NCI-H2171 (cell line): ENCODE results near the gene TMEM132C.

Source experiments
- DNase-seq: peaks from one replicate; lab custom pipeline; 2025; lab: John Stamatoyannopoulos, UW

The TMEM132C gene

DNA sequence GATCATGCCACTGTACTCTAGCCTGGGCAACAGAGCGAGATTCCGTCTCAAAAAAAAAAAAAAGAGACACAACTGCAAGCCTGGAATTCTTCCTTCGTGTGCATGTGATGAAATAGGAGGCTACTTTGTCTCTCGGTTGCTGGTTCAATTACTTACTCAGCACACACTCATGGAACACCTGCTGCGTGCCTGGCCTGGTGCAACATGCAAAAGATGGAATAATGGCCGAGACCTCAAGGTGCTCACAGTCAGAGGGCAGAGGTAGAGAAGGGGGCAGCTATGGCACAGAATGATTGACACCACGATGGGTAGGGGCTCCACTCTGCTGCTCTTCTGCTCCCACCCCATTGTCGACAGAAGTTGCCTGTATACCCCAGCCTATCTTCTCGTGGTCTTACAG lies 444.5 kb downstream of the TMEM132C start:
- no peak for DNase-seq

DNA sequence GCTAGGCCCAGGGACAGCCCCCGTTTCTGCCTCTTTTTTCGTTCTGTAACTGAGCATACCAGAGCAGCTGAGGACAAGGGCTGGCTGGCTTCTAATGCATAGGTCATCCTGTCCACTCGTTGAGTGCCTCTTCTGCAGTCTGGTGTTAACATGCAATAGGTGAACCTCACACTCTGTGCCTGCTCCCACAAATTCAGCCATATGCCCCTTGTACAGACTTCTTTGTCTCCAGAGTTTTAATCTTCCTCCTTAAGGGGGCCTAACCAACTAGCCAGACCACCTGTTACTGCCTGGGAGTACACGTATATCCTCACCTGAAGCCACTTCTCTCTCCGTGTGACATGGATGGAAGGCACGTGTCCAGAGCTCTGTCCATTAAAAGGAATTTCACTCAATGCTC lies 445.7 kb downstream of the TMEM132C start:
- DNase-seq = no peak

DNA sequence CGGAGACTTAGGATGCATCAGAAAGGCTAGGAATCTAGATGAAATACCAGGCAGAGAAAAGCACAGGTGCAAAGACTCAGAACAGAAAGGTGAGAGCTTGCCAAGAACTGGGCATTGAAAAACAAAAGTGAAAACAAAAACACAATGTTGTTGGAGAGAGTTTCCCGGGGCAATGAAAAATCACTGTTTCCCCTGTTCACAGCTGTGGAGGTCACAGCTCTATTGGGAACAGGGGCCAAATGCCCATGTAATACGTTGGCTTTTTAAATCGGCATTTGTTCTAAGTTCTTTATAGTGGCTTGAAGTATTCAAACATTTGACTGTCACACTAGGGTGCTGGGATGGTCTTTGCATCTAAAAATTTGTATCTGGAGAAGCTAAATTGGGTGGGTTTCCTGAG lies 448.5 kb downstream of the TMEM132C start:
- no peak for DNase-seq

DNA sequence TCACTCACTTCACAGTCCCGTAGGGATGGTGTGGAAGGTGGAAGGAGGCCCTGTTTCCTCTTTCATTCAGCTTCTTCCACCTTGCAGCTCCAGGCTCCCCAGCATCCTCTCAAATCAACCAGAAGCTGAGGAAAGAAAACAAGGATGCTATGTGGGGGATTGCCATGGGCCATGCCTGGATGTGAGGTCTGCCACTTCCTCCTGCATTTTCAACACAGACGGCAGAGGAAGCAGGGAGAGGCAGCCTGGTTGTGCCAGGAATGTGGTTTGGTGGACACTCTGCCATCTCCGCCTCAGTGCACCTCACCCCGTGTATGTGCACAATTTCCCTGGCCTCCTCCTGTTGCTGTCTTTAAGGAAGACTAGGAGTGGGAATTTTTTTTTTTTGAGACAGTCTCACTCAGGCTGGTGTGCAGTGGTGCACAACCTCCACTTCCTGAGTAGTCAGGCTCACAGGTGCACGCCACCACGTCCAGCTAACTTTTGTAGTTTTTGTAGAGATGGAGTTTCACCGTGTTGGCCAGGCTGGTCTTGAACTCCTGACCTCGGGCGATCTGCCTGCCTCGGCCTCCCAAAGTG lies 457.6 kb downstream of the TMEM132C start:
- no peak for DNase-seq

DNA sequence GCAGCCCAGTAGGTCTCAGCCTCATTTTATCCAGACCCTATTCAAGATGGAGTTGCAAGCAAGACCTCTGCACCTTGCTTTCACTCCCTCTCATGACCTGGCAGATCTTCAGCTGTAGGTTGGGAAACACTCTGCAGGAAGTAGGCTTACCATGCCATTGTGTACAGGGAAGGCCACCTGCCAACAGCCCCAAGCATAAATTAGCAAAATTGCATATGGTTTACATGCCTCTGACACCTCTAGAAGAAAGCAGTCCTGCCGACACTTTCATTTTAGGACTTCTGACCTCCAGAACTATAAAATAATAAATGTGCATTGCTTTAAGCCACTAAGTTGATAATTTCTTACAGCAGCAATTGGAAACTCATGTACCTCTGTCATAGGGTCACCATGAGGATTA lies 459.9 kb downstream of the TMEM132C start:
- no peak for DNase-seq

DNA sequence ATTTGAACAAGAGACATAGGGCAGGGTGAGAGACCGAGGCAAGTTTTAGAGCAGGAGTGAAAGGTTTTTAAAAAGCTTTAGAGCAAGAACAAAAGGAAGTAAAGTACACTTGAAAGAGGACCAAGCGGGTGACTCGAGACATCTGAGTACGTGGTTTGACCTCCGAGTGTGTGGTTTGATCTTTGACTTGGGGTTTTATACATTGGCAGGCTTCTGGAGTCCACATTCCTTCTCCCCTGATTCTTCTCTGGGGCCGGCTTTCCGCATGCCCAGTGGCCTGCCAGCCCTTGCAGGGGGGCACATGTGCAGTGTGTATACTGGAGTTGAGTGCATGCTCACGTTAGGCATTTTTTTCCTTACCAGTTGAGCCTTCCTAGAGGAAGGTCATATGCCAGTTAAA lies 460.5 kb downstream of the TMEM132C start:
- no peak for DNase-seq

DNA sequence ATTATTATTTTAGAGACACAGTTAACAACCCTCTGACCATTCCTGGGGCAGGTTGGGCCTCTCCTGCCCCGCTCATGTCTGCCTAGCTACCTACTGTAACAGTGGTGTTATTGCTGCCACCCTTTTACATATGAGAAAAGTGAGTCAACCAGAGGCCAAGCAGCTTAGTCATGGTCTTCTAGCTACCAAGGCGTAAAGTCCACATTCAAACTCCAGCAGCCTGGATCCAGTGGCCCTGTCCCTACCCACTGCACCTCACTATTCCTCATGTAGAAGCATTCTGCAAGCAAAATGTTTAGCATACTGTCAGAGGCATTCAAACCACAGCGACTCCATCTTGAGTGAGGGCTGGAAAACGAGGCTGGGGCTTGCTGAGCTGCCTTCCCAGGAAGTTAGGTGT lies 461.0 kb downstream of the TMEM132C start:
- DNase-seq = no peak

DNA sequence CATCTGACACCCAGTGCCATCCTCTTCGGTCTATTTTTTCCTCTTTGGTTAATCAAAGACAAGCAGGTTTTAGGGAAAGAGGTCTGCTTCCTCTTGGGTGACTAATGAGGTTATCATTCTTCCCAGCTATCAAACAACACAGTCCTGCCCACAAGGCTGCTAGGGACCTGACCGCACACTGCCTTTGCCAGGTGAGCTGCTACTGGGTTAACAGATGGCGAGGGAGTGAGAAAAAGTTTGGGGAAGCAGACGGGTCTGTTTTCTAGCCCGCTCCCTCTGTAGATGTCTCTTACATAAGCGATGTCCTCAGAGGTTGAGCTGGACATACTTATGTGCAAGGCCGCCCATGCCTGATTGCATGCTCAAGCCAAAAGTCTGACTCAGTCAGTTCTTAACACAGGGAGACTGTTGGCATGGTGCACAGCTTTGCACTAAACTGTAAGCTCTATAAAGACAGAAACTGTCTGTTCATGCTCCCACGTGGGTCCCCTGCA lies 462.7 kb downstream of the TMEM132C start:
- no peak for DNase-seq

DNA sequence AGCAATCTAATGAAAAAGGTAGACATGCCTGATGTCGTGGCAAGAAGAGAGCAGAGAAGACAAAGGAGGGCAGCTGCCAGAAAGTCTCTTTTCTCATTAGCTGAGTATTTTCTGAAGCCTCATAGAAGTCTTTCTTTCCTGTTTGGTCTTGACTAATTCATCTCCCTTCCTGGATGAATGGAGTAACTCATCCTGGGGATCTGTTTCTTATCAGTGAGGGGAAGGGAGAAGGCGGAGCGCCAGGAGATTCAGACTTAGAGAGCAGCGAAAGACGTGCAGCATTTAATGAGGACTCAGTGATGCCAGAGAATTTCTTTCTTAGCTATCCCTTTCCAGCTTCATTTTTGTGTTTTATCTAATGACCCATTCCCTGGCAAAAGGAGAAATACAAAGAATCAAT lies 467.4 kb downstream of the TMEM132C start:
- no peak for DNase-seq

DNA sequence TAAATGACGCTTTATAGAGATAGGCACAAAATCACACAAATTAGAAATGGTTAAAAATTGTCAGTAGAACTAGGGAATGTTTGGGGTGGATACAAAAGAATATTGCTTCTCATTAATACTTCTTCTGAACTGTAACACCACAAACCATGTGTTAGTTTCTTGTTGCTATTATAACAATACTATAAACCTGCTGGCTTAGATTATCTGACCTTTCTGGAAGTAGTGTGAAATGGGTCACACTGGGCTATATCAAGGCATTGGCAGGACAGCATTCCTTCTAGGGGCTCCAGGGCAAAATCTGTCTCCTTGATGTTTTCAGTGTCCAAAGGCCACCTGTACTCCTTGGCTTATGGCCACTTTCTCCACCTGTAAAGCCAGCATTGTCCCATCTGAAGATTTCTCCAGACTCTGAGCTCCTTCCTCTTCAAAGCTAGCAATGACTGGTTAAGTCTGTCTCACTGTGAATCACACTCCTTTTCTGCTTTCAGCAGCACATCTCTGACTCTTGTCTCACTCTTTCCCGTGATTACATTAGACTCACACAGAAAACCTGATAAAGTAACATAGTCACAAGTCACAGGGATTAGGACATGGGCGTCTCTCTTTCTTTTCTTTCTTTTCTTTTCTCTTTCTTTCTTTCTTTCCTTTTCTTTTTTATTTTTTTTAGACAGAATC lies 470.5 kb downstream of the TMEM132C start:
- no peak for DNase-seq

DNA sequence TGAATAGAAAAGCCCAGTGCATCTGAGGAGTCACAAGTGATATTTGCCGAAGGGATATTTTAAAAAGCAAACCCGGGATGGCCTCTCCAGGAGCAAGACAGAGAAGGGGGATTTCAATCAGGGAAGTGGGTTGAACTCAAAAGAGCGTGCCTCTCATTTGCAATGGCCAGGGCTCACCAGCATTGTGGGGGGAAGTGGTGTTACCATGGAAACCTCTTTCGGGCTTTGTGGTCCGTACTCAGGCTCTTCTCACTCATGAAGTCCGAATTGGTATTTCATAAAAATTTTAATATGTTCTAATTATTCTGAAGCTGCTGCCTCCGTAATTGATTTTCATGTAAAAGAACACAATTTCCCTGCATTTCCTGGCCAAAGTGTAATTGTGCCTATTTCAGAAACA lies 476.9 kb downstream of the TMEM132C start:
- no peak for DNase-seq

DNA sequence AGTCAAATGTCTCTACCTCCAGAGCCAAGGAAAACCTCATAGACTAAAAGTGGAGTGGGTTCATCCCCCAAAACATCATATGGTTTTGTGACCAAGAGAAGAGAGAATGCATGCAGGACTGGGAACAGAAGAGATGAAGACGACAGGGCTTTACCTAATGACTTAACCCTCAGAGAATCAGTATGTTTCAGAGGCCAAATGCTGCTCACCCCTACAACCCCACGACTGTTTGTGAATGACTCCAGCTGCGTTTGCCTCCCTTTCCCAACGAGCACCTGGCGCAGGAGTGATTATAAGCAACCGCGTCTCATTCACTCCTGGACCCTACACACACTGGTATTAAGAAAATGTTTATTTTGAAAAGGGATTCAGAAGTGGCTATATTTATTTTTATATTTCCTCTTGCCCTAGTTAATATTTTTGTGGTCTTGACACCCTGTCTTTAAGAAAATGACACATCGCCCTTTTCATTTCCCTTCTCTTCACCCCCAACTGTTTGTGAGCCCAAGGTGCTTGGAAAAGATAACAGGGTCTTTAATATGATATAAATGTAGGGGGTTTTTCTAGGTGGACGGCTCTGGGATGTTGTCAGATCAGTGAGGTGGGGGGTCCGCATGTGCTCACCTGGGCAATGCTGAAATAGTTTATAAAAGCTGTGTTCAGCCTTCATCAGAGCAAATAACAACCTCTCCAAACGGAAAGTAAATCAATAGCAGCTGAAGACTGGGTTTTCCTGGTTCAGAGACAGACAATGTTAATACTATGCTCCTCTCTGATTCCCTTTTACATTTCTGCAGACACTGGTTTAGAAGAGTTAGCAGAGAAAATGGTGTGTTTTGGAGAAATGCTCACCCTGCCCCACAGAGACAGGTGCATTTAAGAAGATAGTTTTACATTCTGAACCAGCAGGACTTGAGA lies 479.1 kb downstream of the TMEM132C start:
- no peak for DNase-seq

DNA sequence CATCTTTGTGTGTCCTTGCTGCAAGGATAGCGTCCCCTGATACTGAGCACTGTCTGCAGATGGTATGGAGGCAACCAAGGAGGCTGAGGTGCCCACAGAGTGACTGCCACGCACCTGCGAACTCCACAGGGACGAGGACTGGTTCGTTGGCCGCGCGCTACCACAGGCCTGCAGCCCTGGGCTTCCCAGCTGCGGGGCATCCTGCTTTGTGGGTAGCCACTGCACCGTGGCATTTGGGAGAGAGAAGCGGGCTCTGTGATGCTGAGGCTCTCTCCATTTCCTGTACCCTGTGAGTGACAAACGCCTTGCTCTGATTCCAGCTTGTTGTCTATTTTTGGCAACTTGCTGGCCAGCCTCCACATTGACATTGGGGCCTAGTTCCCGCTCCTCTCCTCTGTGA lies 480.5 kb downstream of the TMEM132C start:
- no peak for DNase-seq

DNA sequence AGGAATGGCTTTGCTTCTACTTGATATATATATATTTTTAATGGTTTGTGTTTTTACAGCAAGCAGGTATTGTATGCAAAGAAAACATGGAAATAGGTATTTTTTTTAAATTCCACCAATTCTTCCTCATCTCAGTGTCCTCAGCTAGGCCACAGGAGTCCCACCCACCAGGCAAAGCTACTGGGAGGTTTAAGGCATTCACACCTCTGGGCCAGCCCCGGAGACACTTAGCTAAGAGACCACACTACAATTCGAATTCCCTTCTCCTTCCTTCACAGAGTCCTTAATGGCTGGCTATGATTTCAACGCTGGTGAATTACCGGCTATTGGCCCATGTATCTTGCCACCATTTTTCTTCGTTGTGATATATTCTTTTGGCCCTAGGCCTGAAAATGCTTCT lies 485.4 kb downstream of the TMEM132C start:
- DNase-seq = no peak

DNA sequence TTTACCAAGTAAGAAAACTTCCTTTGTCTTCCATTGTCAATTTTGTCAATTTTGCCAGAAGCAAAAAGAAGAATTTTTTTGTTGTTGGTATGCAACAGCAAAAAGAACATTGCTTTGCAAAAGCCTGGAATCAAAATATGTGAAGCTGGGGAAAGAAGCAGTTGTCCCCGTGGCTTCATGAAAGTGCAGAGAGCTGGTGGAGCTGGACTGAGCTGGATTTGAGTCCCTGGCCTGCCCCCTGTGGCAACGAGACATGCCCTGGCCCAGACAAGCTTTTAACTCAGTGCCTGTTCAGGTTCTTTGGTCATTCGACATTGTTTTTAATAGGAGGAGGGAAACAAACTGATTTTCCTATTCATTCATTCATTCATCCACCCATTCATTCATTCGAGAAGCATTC lies 486.5 kb downstream of the TMEM132C start:
- DNase-seq = no peak

DNA sequence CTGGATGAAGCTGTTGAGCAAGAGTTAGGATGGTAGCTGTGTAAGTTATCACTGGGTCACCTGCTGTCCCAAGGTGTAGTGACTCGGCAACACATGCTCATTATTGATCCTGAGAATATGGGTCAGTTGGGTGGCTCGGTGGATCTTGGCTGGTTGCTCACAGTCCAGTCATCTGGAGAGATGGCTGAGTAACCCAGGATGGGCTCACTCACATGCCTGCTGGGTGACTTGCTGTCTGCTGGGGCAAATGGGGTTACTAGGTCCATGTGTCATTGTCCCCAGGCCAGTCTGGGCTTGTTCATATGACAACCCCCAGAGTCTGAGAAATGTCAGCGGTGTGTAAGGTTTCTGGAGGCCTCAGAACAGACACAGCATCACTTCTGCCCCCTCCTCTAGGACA lies 487.3 kb downstream of the TMEM132C start:
- no peak for DNase-seq

DNA sequence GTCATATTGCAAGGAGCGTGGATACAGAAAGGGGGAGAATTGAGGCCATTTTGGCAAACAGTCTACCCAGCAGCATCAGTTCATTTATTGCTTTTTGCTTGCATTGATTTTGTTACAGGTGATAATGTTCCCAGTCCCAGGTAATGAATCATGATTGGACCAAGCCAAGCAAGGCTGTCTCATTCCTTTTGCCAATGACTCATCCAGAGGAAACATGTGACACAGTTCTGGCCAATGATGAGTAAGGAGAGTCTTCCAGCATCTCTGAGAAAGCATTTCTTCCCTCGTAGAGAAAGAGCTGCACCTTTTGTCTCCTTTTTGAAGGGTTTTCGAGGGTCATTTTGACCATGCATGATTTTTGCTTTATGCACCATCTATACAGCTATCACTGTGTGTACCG lies 488.6 kb downstream of the TMEM132C start:
- DNase-seq = no peak
